Panc1 (cell line): ENCODE measurements around the gene OLIG2. TPM values are rescaled to one million over a fixed set of nuclear protein-coding genes. Genes with fewer than 3 reads are reported as not detected.

Experiments used
- ATAC-seq: fragments of 200-7000 bp; cut with Tn5 transposase; 2 replicates; pipeline ENCODE4 v1.9.1; 2020; ENCODE audit warnings: mild to moderate bottlenecking, moderate library complexity
- BruUV-seq: library from RNA; stranded (reverse); fragments of 400-500 nt; replicated peaks from 2 replicates; lab custom pipeline; 2021; lab: Mats Ljungman, UMichigan
- CTCF ChIA-PET: fragments of 300-600 bp; sonication (Branson Sonifier 250); formaldehyde crosslinking; loops from one replicate; lab custom pipeline; 2022; ENCODE audit warnings: antibody characterized with exemption; lab: Charles Lee
- POLR2A ChIA-PET: fragments of 300-600 bp; sonication (Branson Sonifier 250); formaldehyde crosslinking; loops from one replicate; lab custom pipeline; 2022; ENCODE audit warnings: antibody characterized with exemption; lab: Charles Lee
- DNase-seq: peaks from one replicate; pipeline ENCODE4 v3.0.0-alpha.2; 2010; ENCODE audit warnings: low read depth, low spot score
- H3K27ac ChIP-seq: 2 replicates; pipeline ENCODE4 v1.5.1; 2011; ENCODE audit warnings: mild to moderate bottlenecking, low read length, inconsistent platforms
- H3K27me3 ChIP-seq: fragments of 200-500 bp; sonication (Bioruptor generic); 2 replicates; pipeline ENCODE4 v1.6.0; 2014; ENCODE audit warnings: low read length, inconsistent platforms; ENCODE audit not compliant: control insufficient read depth, insufficient read depth
- H3K36me3 ChIP-seq: fragments of 200-500 bp; sonication (Bioruptor generic); 2 replicates; pipeline ENCODE4 v1.5.1; 2014; ENCODE audit warnings: inconsistent platforms, mild to moderate bottlenecking, low read length, moderate library complexity; ENCODE audit not compliant: control insufficient read depth, insufficient read depth
- H3K4me1 ChIP-seq: 2 replicates; pipeline ENCODE4 v1.5.1; 2011; ENCODE audit warnings: inconsistent platforms, mild to moderate bottlenecking, low read length, moderate library complexity; ENCODE audit not compliant: control insufficient read depth, insufficient read depth
- H3K4me3 ChIP-seq, 2 experiments: 2 replicates each; pipeline ENCODE4 v1.5.1; 2011 to 2012; ENCODE audit warnings: low read depth in 2 of 2, low read length in 2 of 2, mild to moderate bottlenecking in 2 of 2, inconsistent platforms in 1 of 2, moderate library complexity in 1 of 2
- H3K9me3 ChIP-seq: fragments of 200-500 bp; sonication (Bioruptor generic); 2 replicates; pipeline ENCODE4 v1.5.1; 2014; ENCODE audit warnings: low read depth, mild to moderate bottlenecking, inconsistent platforms, low read length, moderate library complexity; ENCODE audit not compliant: control insufficient read depth, insufficient read depth
- POLR2AphosphoS5 ChIP-seq: IDR thresholded peaks from 2 replicates; pipeline ENCODE4 v1.6.1; 2012; ENCODE audit warnings: mild to moderate bottlenecking, low read depth, low read length, moderate library complexity
- REST ChIP-seq, 2 experiments: IDR thresholded peaks; 2 replicates each; pipeline ENCODE4 v1.6.1; 2011 to 2012; ENCODE audit warnings: low read depth in 2 of 2, control low read depth in 1 of 2, low read length in 1 of 2, mild to moderate bottlenecking in 1 of 2, moderate library complexity in 1 of 2; ENCODE audit not compliant: insufficient read depth in 1 of 2
- SIN3A ChIP-seq: IDR thresholded peaks from 2 replicates; pipeline ENCODE4 v1.6.1; 2012; ENCODE audit warnings: low read depth, mild to moderate bottlenecking, low read length, moderate library complexity, borderline replicate concordance; ENCODE audit not compliant: insufficient read depth
- TCF7L2 ChIP-seq: IDR thresholded peaks from 2 replicates; pipeline ENCODE4 v1.6.1; 2011; ENCODE audit warnings: mild to moderate bottlenecking, low read depth, low read length, inconsistent platforms
- in situ Hi-C: cut with HindIII; loops from 2 replicates; pipeline ENCODE4 v1.10.0; 2016; ENCODE audit warnings: low sequenced_read_pairs, low pct_unique_long_range_greater_than_20kb
- intact Hi-C: fragments of 100-400 bp; cut with micrococcal nuclease; formaldehyde crosslinking; loops from one replicate; pipeline ENCODE4 v1.10.0; 2022; ENCODE audit not compliant: unreplicated experiment
- total RNA-seq: library from RNA; stranded (reverse); gene quantifications from one replicate; pipeline ENCODE4 v1.2.1, GENCODE V29; 2021; ENCODE audit not compliant: unreplicated experiment
- TF ChIP-seq, protein P1 (sequence below): fragments of 450-650 bp; IDR thresholded peaks from 2 replicates; pipeline ENCODE4 v1.5.1; 2017; ENCODE audit warnings: mild to moderate bottlenecking

OLIG2 gene
- total RNA-seq, 1 experiment from 2014 or later: not detected

- intact Hi-C loops (no loop called here), in situ Hi-C loops (no loop called here)
- Histone ChIP-seq H3K36me3 (no peaks in the 10 kb centered on the region), H3K27ac (no peak overlapping the region), H3K4me1 (no peaks in the 10 kb centered on the region), H3K27me3 (peaks cover 10% of the 10 kb centered on the region), H3K4me3 (no peak overlapping the region), H3K9me3 (no peaks in the 10 kb centered on the region)
- ChIA-PET POLR2A (no interaction called here), CTCF (no interaction called here)
- TF ChIP-seq POLR2AphosphoS5 (no peak), SIN3A (no peak), REST (IDR thresholded peaks at IDR 0.05; ENCODE audit: insufficient read depth in 1 of 2, low read depth in 2 of 2, low read length in 1 of 2) (no peak), TCF7L2 (no peak)
- TF ChIP-seq, protein P1, sequence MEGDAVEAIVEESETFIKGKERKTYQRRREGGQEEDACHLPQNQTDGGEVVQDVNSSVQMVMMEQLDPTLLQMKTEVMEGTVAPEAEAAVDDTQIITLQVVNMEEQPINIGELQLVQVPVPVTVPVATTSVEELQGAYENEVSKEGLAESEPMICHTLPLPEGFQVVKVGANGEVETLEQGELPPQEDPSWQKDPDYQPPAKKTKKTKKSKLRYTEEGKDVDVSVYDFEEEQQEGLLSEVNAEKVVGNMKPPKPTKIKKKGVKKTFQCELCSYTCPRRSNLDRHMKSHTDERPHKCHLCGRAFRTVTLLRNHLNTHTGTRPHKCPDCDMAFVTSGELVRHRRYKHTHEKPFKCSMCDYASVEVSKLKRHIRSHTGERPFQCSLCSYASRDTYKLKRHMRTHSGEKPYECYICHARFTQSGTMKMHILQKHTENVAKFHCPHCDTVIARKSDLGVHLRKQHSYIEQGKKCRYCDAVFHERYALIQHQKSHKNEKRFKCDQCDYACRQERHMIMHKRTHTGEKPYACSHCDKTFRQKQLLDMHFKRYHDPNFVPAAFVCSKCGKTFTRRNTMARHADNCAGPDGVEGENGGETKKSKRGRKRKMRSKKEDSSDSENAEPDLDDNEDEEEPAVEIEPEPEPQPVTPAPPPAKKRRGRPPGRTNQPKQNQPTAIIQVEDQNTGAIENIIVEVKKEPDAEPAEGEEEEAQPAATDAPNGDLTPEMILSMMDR: no peak
- no TSS peak for BruUV-seq
- ATAC-seq (no peak), DNase-seq (no peak)
Measured at GRCh38 chr21:33075128-33075527, 49.4 kb downstream of the OLIG2 start.

DNA sequence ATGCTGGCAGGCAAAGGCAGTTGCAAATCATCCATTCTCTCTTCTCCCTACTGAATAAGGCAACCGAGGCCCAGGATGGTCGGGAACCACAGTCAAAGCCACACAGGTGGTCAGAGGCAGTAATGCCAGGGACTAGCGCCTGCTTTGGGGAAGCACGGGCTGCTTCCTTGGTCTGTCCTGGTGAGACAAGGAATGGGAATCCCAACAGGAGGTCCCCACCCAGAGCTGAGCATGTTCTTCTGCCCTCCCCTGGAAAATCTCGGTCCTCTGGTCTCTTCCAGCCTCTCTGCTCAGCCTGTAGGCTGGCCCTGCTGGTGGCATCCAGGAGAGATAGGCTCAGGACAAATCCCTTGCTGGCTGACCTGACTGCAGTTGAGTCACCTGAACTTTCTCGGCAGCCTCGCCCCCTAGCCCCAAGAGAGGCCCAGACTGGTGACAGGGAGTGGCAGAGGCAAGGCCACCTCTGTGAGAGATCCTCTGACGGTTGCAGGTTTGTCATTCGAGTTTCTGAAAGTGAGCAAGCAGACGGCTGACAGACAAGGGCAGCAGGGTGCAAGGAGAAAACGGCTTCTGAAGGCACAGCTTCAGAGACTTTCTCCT is 50.0 kb downstream of the OLIG2 start:
- intact Hi-C loops (no loop called here), in situ Hi-C loops (no loop called here)
- TF ChIP-seq, protein P1: no peak
- TF ChIP-seq SIN3A (no peak), REST (IDR thresholded peaks at IDR 0.05; ENCODE audit: insufficient read depth in 1 of 2, low read depth in 2 of 2, low read length in 1 of 2) (no peak), POLR2AphosphoS5 (no peak)
- POLR2A ChIA-PET: no interaction called here
- Histone ChIP-seq H3K4me3 (no peak overlapping the region), H3K27me3 (peaks cover 10% of the 10 kb centered on the region), H3K4me1 (no peaks in the 10 kb centered on the region), H3K36me3 (no peaks in the 10 kb centered on the region), H3K27ac (no peak overlapping the region), H3K9me3 (no peaks in the 10 kb centered on the region)
- DNase-seq (no peak), ATAC-seq (no peak)
- CTCF ChIA-PET: no interaction called here
- BruUV-seq: no TSS peak
